Measurements from ENCODE around the gene GLIS1. TPM values are rescaled to one million over a fixed set of nuclear protein-coding genes. Genes with fewer than 3 reads are reported as not detected.

GLIS1 gene
- total RNA-seq, 1 experiment from 2014 or later, result 0.28 TPM

DNA sequence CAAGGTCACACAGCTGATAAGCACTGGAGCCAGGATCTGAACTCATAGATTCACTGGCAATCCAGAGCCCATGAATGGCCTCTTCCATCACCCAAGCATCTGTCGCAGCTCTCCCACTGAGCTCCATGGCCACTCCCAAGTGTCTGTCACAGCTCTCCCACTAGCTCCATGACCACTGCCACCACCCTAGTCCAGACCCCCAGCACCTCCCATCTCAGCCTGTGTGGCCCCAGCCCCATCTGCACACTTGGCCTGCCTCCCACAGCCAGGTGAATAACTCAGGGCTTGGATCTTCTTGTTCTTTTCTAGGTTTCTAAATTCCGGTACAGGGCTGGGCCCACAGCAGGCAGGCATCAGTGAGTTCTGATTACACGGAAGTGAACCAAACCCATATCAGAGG is 76.0 kb downstream of the GLIS1 start:
- Histone ChIP-seq H2BK20ac (ENCODE audit: low read depth, low read length, poor library complexity, severe bottlenecking) (no peak overlapping the region), H3K23me2 (ENCODE audit: insufficient read length, low read depth, low read length, poor library complexity, severe bottlenecking) (no peaks in the 10 kb centered on the region), H3K27ac (ENCODE audit: insufficient read length, low read depth, low read length) (no peak overlapping the region), H4K8ac (replicated peaks; ENCODE audit: insufficient read length, low read depth, low read length) (no peak overlapping the region), H2AFZ (ENCODE audit: low read length) (no peak overlapping the region), H3K4me1 (ENCODE audit: insufficient read depth, low read length) (no peaks in the 10 kb centered on the region), H2BK120ac (ENCODE audit: low read depth, low read length, poor library complexity, severe bottlenecking) (no peak overlapping the region), H3K27me3 (ENCODE audit: insufficient read depth, low read length) (no peaks in the 10 kb centered on the region), H3K79me2 (ENCODE audit: insufficient read depth, low read length) (no peaks in the 10 kb centered on the region), H3K4ac (ENCODE audit: low read depth, low read length) (no peak overlapping the region), H3K18ac (ENCODE audit: insufficient read length, low read depth, low read length) (no peak overlapping the region), H3K79me1 (ENCODE audit: insufficient read depth, low read depth, low read length, poor library complexity, severe bottlenecking) (no peaks in the 10 kb centered on the region), H2BK12ac (ENCODE audit: insufficient read length, low read depth, low read length) (no peak overlapping the region), H3K14ac (ENCODE audit: insufficient read depth, low read length) (no peak overlapping the region), H2BK5ac (ENCODE audit: insufficient read length, low read length) (no peak overlapping the region), H2BK15ac (ENCODE audit: low read depth, low read length) (no peak overlapping the region), H4K5ac (ENCODE audit: insufficient read length, low read depth, low read length) (no peak overlapping the region), H3K9ac (ENCODE audit: extremely low read depth, insufficient read length, low read length) (no peak overlapping the region), H4K20me1 (ENCODE audit: control insufficient read depth, insufficient read depth, insufficient read length) (no peaks in the 10 kb centered on the region), H3K56ac (ENCODE audit: insufficient read length, low read depth, low read length) (no peak overlapping the region), H3K23ac (ENCODE audit: insufficient read length, low read depth, low read length) (no peak overlapping the region), H4K91ac (ENCODE audit: insufficient read length, low read depth, low read length) (no peak overlapping the region), H3K9me3 (ENCODE audit: control insufficient read depth, low read depth, low read length) (no peaks in the 10 kb centered on the region), H3K4me2 (ENCODE audit: insufficient read depth, insufficient read length, low read length) (no peak overlapping the region), H3T11ph (ENCODE audit: low read length) (no peak overlapping the region), H2AK5ac (ENCODE audit: insufficient read length, low read length) (no peak overlapping the region)
- Mint-ChIP-seq H3K27me3 (ENCODE audit: low read depth) (peaks cover 26% of the 10 kb centered on the region), H3K36me3 (ENCODE audit: insufficient read depth in 1 of 3, low read depth in 3 of 3) (no peaks in the 10 kb centered on the region; a peak in 1 of 7 replicates), H3K4me3 (no peak overlapping the region), H3K27ac (no peak overlapping the region; a peak in 1 of 7 replicates), H3K9me3 (no peaks in the 10 kb centered on the region), H3K4me1 (peaks cover 7 to 13% of the 10 kb centered on the region in 2 experiments)
- WGBS (ENCODE audit: extremely low coverage, insufficient read length, low lambda C conversion rate), result no CpG with 5 or more reads among the region's 3 CpGs
- DNase-seq, result no peak
- TF ChIP-seq, protein P1, sequence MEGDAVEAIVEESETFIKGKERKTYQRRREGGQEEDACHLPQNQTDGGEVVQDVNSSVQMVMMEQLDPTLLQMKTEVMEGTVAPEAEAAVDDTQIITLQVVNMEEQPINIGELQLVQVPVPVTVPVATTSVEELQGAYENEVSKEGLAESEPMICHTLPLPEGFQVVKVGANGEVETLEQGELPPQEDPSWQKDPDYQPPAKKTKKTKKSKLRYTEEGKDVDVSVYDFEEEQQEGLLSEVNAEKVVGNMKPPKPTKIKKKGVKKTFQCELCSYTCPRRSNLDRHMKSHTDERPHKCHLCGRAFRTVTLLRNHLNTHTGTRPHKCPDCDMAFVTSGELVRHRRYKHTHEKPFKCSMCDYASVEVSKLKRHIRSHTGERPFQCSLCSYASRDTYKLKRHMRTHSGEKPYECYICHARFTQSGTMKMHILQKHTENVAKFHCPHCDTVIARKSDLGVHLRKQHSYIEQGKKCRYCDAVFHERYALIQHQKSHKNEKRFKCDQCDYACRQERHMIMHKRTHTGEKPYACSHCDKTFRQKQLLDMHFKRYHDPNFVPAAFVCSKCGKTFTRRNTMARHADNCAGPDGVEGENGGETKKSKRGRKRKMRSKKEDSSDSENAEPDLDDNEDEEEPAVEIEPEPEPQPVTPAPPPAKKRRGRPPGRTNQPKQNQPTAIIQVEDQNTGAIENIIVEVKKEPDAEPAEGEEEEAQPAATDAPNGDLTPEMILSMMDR (conservative IDR thresholded peaks at IDR 0.05), result no peak
